Activated naive CD8-positive, alpha-beta T cell (primary cell): ENCODE results near the gene MAG.
A peak's percentile ranks its signal among the peaks of the same experiment; 100 is the strongest.

Source experiments
- H3K27ac Mint-ChIP-seq: one replicate; pipeline ENCODE4 v1.8.0; 2021; ENCODE audit warnings: mixed read lengths
- H3K27me3 Mint-ChIP-seq: one replicate; pipeline ENCODE4 v1.8.0; 2021; ENCODE audit warnings: mixed read lengths
- H3K36me3 Mint-ChIP-seq: one replicate; pipeline ENCODE4 v1.8.0; 2021; ENCODE audit warnings: mixed read lengths
- H3K4me1 Mint-ChIP-seq: one replicate; pipeline ENCODE4 v1.8.0; 2021; ENCODE audit warnings: low read depth, mixed read lengths
- H3K4me3 Mint-ChIP-seq: one replicate; pipeline ENCODE4 v1.8.0; 2021; ENCODE audit warnings: mild to moderate bottlenecking, mixed read lengths
- H3K9me3 Mint-ChIP-seq: one replicate; pipeline ENCODE4 v1.8.0; 2021; ENCODE audit warnings: low read depth, mixed read lengths

MAG gene

GRCh38 chr19:35260694-35261304 is 31.2 kb upstream of the MAG start:
- peaks cover 34% of the 10 kb centered on the region for H3K4me1 Mint-ChIP-seq
- no peaks in the 10 kb centered on the region for H3K27me3 Mint-ChIP-seq
- H3K36me3 Mint-ChIP-seq = peaks cover 2% of the 10 kb centered on the region
- H3K4me3 Mint-ChIP-seq = no peak overlapping the region
- no peak overlapping the region for H3K27ac Mint-ChIP-seq
- no peaks in the 10 kb centered on the region for H3K9me3 Mint-ChIP-seq

- Mint-ChIP-seq H3K27me3 (no peaks in the 10 kb centered on the region), H3K4me1 (peaks cover 35% of the 10 kb centered on the region), H3K9me3 (no peaks in the 10 kb centered on the region), H3K27ac (no peak overlapping the region), H3K36me3 (peaks cover 2% of the 10 kb centered on the region), H3K4me3 (no peak overlapping the region)
These were observed 30.4 kb upstream of the MAG start for GRCh38 chr19:35261356-35262100.

GRCh38 chr19:35262101-35262761 is 29.7 kb upstream of the MAG start:
- no peak overlapping the region for H3K27ac Mint-ChIP-seq
- H3K27me3 Mint-ChIP-seq = no peaks in the 10 kb centered on the region
- H3K4me3 Mint-ChIP-seq = no peak overlapping the region
- H3K9me3 Mint-ChIP-seq = no peaks in the 10 kb centered on the region
- H3K36me3 Mint-ChIP-seq = peaks cover 2% of the 10 kb centered on the region
- H3K4me1 Mint-ChIP-seq = peaks cover 30% of the 10 kb centered on the region

GRCh38 chr19:35264268-35265125 is 27.5 kb upstream of the MAG start:
- Mint-ChIP-seq H3K4me1 (peaks cover 22% of the 10 kb centered on the region), H3K9me3 (no peaks in the 10 kb centered on the region), H3K27ac (peak overlapping the region; percentile 81), H3K36me3 (peaks cover 2% of the 10 kb centered on the region), H3K4me3 (no peak overlapping the region), H3K27me3 (no peaks in the 10 kb centered on the region)

- H3K27ac Mint-ChIP-seq = peak overlapping the region; percentile 89
- H3K4me3 Mint-ChIP-seq = peak overlapping the region; percentile 74
- no peaks in the 10 kb centered on the region for H3K9me3 Mint-ChIP-seq
- no peaks in the 10 kb centered on the region for H3K27me3 Mint-ChIP-seq
- H3K4me1 Mint-ChIP-seq = peaks cover 19% of the 10 kb centered on the region
- H3K36me3 Mint-ChIP-seq = peaks cover 2% of the 10 kb centered on the region
These were observed 26.6 kb upstream of the MAG start for GRCh38 chr19:35265126-35265899.

- Mint-ChIP-seq H3K36me3 (peaks cover 2% of the 10 kb centered on the region), H3K27me3 (no peaks in the 10 kb centered on the region), H3K4me1 (peaks cover 19% of the 10 kb centered on the region), H3K9me3 (no peaks in the 10 kb centered on the region), H3K27ac (peak overlapping the region; percentile 89), H3K4me3 (peak overlapping the region; percentile 74)
These were observed 26.0 kb upstream of the MAG start for GRCh38 chr19:35265900-35266519.

- H3K27me3 Mint-ChIP-seq = no peaks in the 10 kb centered on the region
- peak overlapping the region; percentile 89 for H3K27ac Mint-ChIP-seq
- no peaks in the 10 kb centered on the region for H3K9me3 Mint-ChIP-seq
- H3K36me3 Mint-ChIP-seq = peaks cover 2% of the 10 kb centered on the region
- H3K4me1 Mint-ChIP-seq = peaks cover 19% of the 10 kb centered on the region
- H3K4me3 Mint-ChIP-seq = peak overlapping the region; percentile 95
These were observed 25.2 kb upstream of the MAG start for GRCh38 chr19:35266520-35267352.

GRCh38 chr19:35267353-35267817 is 24.6 kb upstream of the MAG start:
- H3K4me3 Mint-ChIP-seq = peak overlapping the region; percentile 95
- H3K27ac Mint-ChIP-seq = peak overlapping the region; percentile 92

GRCh38 chr19:35267818-35268535 is 24.0 kb upstream of the MAG start:
- Mint-ChIP-seq H3K27me3 (no peaks in the 10 kb centered on the region), H3K4me3 (peak overlapping the region; percentile 95), H3K27ac (peak overlapping the region; percentile 92), H3K36me3 (peaks cover 8% of the 10 kb centered on the region), H3K9me3 (no peaks in the 10 kb centered on the region), H3K4me1 (peaks cover 24% of the 10 kb centered on the region)

More at GRCh38 chr19:35267353-35267817, 24.6 kb upstream of the MAG start:
- H3K9me3 Mint-ChIP-seq = no peaks in the 10 kb centered on the region
- H3K27me3 Mint-ChIP-seq = no peaks in the 10 kb centered on the region
- H3K4me1 Mint-ChIP-seq = peaks cover 25% of the 10 kb centered on the region
- peaks cover 8% of the 10 kb centered on the region for H3K36me3 Mint-ChIP-seq

GRCh38 chr19:35268536-35269437 is 23.2 kb upstream of the MAG start, which contains the start of gene USF2:
Gene USF2 (plus strand): TSS chr19:35268962. CDS start chr19:35269102, 140 bp downstream.
- no peaks in the 10 kb centered on the region for H3K9me3 Mint-ChIP-seq
- peaks cover 24% of the 10 kb centered on the region for H3K4me1 Mint-ChIP-seq
- H3K27me3 Mint-ChIP-seq = no peaks in the 10 kb centered on the region
- peak within 1 kb of the TSS; percentile 92 for H3K27ac Mint-ChIP-seq
- H3K36me3 Mint-ChIP-seq = peaks cover 8% of the 10 kb centered on the region
- peak within 1 kb of the TSS; percentile 95 for H3K4me3 Mint-ChIP-seq

- Mint-ChIP-seq H3K27ac (no peak overlapping the region), H3K27me3 (no peaks in the 10 kb centered on the region), H3K36me3 (peaks cover 6% of the 10 kb centered on the region), H3K4me1 (peaks cover 23% of the 10 kb centered on the region), H3K9me3 (no peaks in the 10 kb centered on the region), H3K4me3 (peak overlapping the region; percentile 77)
These were observed 22.4 kb upstream of the MAG start for GRCh38 chr19:35269438-35270117.
